HK-2 (cell line): ENCODE measurements around the gene ZMAT5.

ENCODE experiments used
- DNase-seq: peaks from one replicate; pipeline ENCODE4 v3.0.0-alpha.2; 2018; ENCODE audit not compliant: unreplicated experiment

The ZMAT5 gene

GRCh38 chr22:29729161-29729560 lies 37.6 kb downstream of the ZMAT5 start:
- DNase-seq: no peak

- peak; percentile 31 for DNase-seq
Observed at GRCh38 chr22:29727131-29727523, 39.7 kb downstream of the ZMAT5 start.

DNA sequence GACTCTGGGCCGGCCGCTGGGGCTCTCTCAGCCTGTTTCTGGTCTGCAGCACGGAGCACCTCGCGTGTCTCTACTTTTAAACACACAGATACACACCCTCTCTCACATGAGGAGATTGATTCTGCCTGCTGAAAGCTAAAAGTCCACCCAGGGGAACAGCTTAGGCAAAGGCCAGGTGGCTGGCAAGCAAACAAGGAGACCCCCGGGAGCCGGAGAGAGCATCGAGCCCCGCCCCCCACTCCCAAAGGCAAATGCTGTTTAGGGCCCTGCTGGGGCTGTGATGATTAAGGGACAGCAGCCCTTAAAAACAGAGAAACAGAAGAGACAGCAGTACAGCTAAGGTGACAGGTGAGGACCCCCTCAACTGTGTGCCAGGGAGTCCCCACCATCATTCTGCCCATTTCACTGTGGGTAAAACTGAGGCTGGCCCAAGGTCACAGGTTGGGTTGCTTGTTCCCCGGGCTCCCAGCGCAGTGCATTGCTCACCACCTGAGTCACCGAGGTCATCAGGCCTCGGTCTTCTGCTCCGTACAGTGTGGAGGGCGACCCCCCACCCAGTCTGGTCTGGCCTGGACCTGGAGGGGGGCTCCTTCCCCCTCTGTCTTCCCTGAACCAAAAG lies 40.2 kb downstream of the ZMAT5 start:
- DNase-seq: no peak

DNA sequence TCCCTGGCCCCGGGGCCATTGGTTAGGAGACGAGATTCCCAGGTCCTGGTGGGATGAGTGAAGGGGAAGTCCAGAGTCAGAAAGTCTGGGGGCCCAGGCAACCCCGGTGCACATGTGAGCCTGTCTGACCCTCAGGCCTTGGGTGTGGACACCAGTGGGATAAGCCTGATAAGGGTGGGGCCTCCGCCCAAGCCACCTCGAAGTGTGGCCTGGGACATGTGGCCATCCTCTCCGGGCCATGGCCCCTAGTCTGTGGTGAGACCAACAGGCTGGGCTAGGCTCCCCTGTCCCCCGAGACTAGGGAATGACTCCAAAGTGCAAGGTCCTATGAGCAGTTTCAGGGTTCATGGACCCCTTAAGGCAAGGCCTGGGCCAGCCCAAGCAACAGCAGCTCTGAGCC lies 40.7 kb downstream of the ZMAT5 start:
- no peak for DNase-seq

- DNase-seq: no peak
Observed at GRCh38 chr22:29724843-29725242, 42.0 kb downstream of the ZMAT5 start.

DNA sequence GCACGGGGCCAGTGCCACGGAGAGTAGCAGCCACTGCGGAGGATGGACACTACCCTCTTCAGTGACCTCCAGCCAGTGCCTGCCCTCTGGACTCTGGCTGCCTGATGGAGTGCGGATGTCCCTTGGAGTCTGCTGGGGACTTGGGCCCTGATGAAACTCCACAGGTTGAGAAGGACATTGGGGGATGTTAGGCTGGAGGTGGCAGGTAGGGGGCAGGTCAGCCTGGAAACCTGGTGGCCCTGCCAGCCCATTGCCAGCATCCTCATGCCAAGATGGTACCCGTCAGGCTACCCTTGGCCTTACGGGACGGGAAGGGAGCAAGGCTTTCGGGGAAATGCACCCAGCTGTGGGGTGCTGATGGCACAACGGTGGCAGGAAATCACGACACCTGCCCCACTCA lies 43.0 kb downstream of the ZMAT5 start:
- no peak for DNase-seq

GRCh38 chr22:29722587-29722986 lies 44.2 kb downstream of the ZMAT5 start:
- DNase-seq: no peak

- DNase-seq: peak; percentile 41
Observed at GRCh38 chr22:29722151-29722550, 44.7 kb downstream of the ZMAT5 start.

DNA sequence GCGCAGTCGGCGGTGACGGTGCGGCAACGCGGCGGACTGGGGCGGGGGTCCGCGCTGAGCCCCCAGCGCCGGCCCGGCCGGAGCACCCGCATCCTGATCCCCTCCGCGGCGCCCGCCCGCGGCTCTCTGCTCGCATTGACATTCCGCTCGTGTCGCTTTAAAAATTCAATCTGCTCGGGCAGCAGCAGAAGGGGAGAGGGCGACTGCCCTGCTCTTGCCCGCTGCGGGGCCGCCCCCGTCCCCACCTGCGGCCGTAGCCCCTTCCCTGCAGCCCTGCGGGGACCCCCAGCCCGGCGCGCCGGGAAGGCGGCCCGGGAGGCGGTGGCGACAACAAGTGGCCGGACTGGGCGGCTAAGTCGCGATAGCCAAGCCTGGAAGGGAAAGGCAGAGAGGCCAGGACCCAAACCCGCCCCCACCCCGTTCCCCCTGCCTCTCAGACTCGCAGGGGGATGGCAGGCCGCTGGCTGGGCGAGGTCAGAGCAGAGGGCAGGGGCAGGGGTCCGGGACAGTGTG lies 45.9 kb downstream of the ZMAT5 start:
- DNase-seq: no peak

DNA sequence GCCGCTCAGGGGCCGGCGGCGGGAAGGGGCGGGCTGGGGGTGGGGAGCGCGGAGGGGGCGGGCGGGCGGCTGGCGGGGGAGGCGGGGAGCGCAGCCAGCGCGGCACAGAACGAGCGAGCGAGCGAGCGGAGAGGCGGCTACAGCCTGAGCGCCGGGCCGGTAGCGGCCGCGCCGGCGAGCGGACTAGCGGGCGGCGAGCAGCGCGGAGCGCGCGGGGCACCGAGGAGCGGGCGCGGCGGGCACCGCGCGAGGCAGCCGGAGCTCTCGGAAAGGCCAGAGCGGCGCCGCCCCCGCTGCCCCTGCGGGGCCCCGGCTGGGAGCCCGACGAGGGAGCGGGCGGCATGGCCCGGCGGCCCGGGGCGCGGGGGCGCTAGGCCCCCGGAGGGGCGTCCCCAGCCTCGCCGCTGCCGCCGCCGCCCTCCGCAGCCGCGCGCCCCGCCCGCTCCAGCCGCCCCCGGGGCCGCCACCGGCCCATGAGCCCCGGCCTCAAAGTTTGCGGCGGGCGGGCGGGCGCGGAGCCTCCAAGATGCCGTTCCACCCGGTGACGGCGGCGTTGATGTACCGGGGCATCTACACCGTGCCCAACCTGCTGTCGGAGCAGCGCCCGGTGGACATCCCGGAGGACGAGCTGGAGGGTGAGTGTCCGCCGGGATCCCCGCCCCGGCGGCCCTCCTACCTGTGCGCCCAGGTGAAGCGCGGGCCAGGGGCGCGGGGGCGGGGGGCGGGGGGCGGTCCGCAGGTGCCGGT lies 46.7 kb downstream of the ZMAT5 start, which contains the start of gene CABP7:
CABP7 (plus strand) TSS at position 105 of the 747 bp plus-strand sequence; CDS start at position 527, 422 bp downstream.
- no peak for DNase-seq

- DNase-seq: no peak
Observed at GRCh38 chr22:29718949-29719898, 47.6 kb downstream of the ZMAT5 start.

GRCh38 chr22:29717789-29718188 lies 49.0 kb downstream of the ZMAT5 start:
- no peak for DNase-seq

DNA sequence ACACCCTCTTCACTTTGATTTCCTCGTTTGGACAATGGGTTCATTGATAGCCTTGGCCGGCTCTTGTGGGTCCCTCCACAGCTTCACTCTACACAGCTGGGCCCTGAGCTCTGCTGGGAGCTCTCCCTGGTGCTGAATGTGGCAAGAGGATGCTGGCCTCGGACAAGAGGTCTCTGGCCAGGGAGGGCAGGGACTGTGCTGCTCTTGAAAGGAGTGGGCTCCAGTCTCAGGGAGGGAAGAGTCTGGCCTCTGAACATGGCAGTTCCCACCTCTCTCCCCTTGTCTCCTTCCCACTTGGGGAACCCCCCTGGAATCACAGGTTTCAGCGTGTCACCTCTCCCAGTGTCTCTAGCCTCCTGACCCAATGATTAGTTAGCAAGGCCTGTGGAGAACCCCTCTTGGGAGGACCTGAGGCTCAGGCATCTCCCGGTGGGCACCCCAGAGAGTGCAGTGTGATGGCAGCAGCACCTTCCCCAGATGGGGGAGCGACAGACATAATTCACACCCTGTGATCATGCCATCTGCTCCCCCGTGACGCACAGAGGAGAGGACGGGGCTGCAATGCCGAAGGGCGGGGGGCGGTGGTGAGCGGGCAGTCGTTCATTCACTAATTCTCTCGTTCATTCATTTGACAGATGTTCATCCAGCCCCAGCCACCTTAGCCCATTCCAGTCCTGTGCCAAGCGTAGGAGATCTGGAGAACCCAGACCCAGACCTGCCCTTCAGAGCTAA lies 49.8 kb downstream of the ZMAT5 start:
- peak; percentile 61 for DNase-seq

DNA sequence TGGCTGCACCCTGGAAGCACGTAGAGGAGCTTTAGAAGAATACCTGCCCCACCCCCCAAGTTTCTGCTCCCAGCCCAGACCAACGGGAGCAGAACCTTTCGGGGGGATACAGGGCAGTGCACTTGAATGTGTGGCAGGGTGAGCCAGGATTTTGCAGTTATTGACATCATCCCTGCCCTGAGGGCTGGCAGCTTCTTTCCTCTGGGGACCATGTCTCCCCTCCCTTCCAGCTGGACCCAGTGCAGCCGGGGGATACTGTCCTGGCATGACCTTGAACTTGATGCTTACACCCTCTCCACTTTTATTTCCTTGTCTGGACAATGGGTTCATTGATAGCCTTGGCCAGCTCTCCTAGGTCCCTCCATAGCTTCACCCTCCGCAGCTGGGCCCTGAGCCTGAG lies 51.1 kb downstream of the ZMAT5 start:
- no peak for DNase-seq

DNA sequence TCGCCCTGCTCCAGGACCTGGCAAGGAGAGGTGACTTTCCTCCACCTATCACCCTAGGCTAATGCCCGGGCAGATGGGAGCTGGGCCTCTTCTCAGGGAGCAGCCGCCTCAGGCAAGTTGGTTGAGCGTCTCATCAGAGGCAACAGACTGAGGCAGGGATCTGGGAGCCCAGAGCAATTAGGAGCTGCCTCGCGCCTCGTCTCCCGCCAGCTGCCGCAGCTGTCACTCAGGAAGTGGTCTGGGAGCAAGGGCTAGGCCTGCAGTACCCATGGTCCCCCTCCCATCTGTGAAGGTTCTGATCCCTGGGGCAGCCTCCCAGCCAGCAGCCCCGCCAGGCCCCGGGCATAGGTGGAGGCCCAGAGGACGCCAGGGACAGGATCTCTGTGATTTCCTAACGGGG lies 51.6 kb downstream of the ZMAT5 start:
- DNase-seq: no peak

GRCh38 chr22:29713156-29713727 lies 53.6 kb downstream of the ZMAT5 start:
- no peak for DNase-seq

- DNase-seq: no peak
Observed at GRCh38 chr22:29712119-29712518, 54.7 kb downstream of the ZMAT5 start.

GRCh38 chr22:29710922-29711593 lies 55.7 kb downstream of the ZMAT5 start:
- DNase-seq: no peak

DNA sequence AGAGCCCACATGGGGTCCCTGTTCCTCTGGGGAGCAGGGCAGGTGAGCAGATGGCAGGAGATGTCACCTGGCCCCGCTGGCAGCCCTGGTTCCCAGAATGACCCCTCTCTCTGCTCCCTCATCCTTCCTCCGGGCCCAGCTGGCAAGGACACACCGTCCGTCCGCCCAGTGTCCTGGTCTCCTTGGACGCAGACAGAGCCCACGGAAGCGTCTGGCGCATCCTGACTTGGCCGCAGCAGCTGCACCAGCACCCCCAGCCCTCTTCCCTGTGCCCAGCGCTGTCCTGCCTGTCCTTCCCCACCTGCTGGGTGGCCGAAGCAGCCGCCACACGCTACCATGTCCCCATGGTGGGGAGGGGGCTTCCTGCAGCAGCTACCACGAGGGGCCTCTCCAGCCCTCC lies 56.6 kb downstream of the ZMAT5 start:
- no peak for DNase-seq

- no peak for DNase-seq
Observed at GRCh38 chr22:29707471-29707870, 59.3 kb downstream of the ZMAT5 start.

DNA sequence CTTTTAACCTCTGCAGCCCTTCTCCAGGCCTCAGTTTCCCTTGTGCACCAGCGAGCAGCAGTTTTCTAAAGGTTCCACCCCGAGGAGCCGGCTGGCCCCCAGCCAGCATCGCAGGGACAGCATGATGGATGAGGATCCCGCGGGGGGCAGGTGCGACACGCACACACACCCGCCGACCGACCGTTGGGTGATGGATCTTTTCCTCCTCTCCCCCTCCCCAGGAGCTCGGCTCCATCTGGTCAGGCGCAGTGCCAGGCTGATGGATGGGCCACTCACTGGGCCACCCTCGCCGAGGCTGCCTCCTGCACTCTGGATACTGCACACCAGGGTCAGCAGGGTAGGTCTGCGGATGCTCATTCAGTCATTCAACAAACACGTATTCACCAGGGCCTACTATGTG lies 59.8 kb downstream of the ZMAT5 start:
- no peak for DNase-seq
